ENCODE results near the gene ZNF146. TPM values are rescaled to one million over a fixed set of nuclear protein-coding genes. Genes with fewer than 3 reads are reported as not detected.
"Not testable (repeated sequence)": the region's sequence is repeated elsewhere in the genome, so short reads cannot be mapped to it uniquely, and the experiment has no call there.

ZNF146 gene
- total RNA-seq: 35.9 TPM

GRCh38 chr19:36214386-36215275, at the start of gene ZNF146, which contains the start of gene ZNF565:
Gene ZNF146, plus strand, starts transcription at chr19:36215106. Its CDS starts 21,335 bp downstream, at chr19:36236441.
Gene ZNF565, minus strand, starts transcription at chr19:36214665. Its CDS starts 12,680 bp downstream, at chr19:36201985.
- peak; percentile 95 for ATAC-seq

- no peak for ATAC-seq
Measured at GRCh38 chr19:36169084-36169760, 45.7 kb upstream of the ZNF146 start.

GRCh38 chr19:36172852-36173251, 42.1 kb upstream of the ZNF146 start:
- ATAC-seq: no peak

GRCh38 chr19:36173846-36174245, 41.1 kb upstream of the ZNF146 start:
- ATAC-seq: not testable (repeated sequence)

- not testable (repeated sequence) for ATAC-seq
Measured at GRCh38 chr19:36179077-36179476, 35.8 kb upstream of the ZNF146 start.

GRCh38 chr19:36182612-36183244, 32.2 kb upstream of the ZNF146 start:
- peak; percentile 57 for ATAC-seq

- ATAC-seq: no peak
Measured at GRCh38 chr19:36183245-36183628, 31.7 kb upstream of the ZNF146 start.

- ATAC-seq: peak; percentile 60
Measured at GRCh38 chr19:36186722-36187121, 28.2 kb upstream of the ZNF146 start.

- ATAC-seq: no peak
Measured at GRCh38 chr19:36196249-36196648, 18.7 kb upstream of the ZNF146 start.

GRCh38 chr19:36198119-36198518, 16.8 kb upstream of the ZNF146 start:
- no peak for ATAC-seq

- ATAC-seq: no peak
Measured at GRCh38 chr19:36201684-36202083, 13.2 kb upstream of the ZNF146 start.

GRCh38 chr19:36203293-36203692, 11.6 kb upstream of the ZNF146 start:
- ATAC-seq: no peak

GRCh38 chr19:36207605-36208252, 7.2 kb upstream of the ZNF146 start:
- no peak for ATAC-seq

- no peak for ATAC-seq
Measured at GRCh38 chr19:36209372-36209771, 5.5 kb upstream of the ZNF146 start.

- ATAC-seq: no peak
Measured at GRCh38 chr19:36210497-36210896, 4.4 kb upstream of the ZNF146 start.

- ATAC-seq: no peak
Measured at GRCh38 chr19:36212895-36213294, 2.0 kb upstream of the ZNF146 start.

GRCh38 chr19:36215276-36216123, 594 bp downstream of the ZNF146 start:
- ATAC-seq: no peak

- ATAC-seq: no peak
Measured at GRCh38 chr19:36221474-36221873, 6.6 kb downstream of the ZNF146 start.

- ATAC-seq: no peak
Measured at GRCh38 chr19:36222503-36222902, 7.6 kb downstream of the ZNF146 start.

- ATAC-seq: no peak
Measured at GRCh38 chr19:36225219-36225892, 10.4 kb downstream of the ZNF146 start.

- ATAC-seq: not testable (repeated sequence)
Measured at GRCh38 chr19:36233626-36234025, 18.7 kb downstream of the ZNF146 start.
